MCF 10A (cell line): ENCODE measurements around the gene SPATA4. TPM values are rescaled to one million over a fixed set of nuclear protein-coding genes. Genes with fewer than 3 reads are reported as not detected.
A peak's percentile ranks its signal among the peaks of the same experiment; 100 is the strongest.

Experiments used
- BruUV-seq: library from RNA; stranded (reverse); fragments of 400-500 nt; replicated peaks from 2 replicates; lab custom pipeline; 2021; lab: Mats Ljungman, UMichigan
- CTCF ChIA-PET: fragments of 300-600 bp; sonication (Branson Sonifier 250); formaldehyde crosslinking; extraction: SDS; loops from one replicate; lab custom pipeline; 2021; ENCODE audit warnings: antibody characterized with exemption, inconsistent platforms; lab: Yijun Ruan, JAX
- POLR2A ChIA-PET: fragments of 300-600, 350-650 bp; sonication (Branson Sonifier 250); formaldehyde crosslinking; extraction: SDS; loops from one replicate; lab custom pipeline; 2020; ENCODE audit warnings: antibody characterized with exemption, inconsistent platforms; lab: Yijun Ruan, JAX
- DNase-seq: peaks from one replicate; pipeline ENCODE4 v3.0.0-alpha.2; 2018; ENCODE audit not compliant: unreplicated experiment
- H3K27ac Mint-ChIP-seq: one replicate; pipeline ENCODE4 v1.8.0; 2022; ENCODE audit warnings: mild to moderate bottlenecking, low read depth, mixed read lengths; ENCODE audit not compliant: unreplicated experiment
- H3K27me3 Mint-ChIP-seq: one replicate; pipeline ENCODE4 v1.8.0; 2022; ENCODE audit warnings: mixed read lengths; ENCODE audit not compliant: insufficient read depth, unreplicated experiment
- H3K36me3 Mint-ChIP-seq: one replicate; pipeline ENCODE4 v1.8.0; 2022; ENCODE audit warnings: mild to moderate bottlenecking, moderate library complexity, mixed read lengths; ENCODE audit not compliant: insufficient read depth, unreplicated experiment
- H3K4me1 Mint-ChIP-seq: one replicate; pipeline ENCODE4 v1.8.0; 2022; ENCODE audit warnings: mixed read lengths; ENCODE audit not compliant: insufficient read depth, unreplicated experiment
- H3K4me3 Mint-ChIP-seq: one replicate; pipeline ENCODE4 v1.8.0; 2022; ENCODE audit warnings: mild to moderate bottlenecking, moderate library complexity, mixed read lengths; ENCODE audit not compliant: unreplicated experiment
- H3K9me3 Mint-ChIP-seq: one replicate; pipeline ENCODE4 v1.8.0; 2022; ENCODE audit warnings: mixed read lengths; ENCODE audit not compliant: unreplicated experiment
- CTCF ChIP-seq: fragments of 200-600 bp; IDR thresholded peaks from one replicate; pipeline ENCODE4 v1.8.0; 2022; ENCODE audit warnings: antibody characterized with exemption, mild to moderate bottlenecking; ENCODE audit not compliant: unreplicated experiment
- intact Hi-C: fragments of 100-400 bp; cut with micrococcal nuclease; formaldehyde crosslinking; loops from 2 replicates; pipeline ENCODE4 v1.14.1; 2022
- total RNA-seq: library from RNA; stranded (reverse); gene quantifications from 2 replicates; pipeline ENCODE4 v1.2.3, GENCODE V29; 2022

SPATA4 gene
- total RNA-seq, 1 experiment from 2014 or later, result 0.21 TPM

DNA sequence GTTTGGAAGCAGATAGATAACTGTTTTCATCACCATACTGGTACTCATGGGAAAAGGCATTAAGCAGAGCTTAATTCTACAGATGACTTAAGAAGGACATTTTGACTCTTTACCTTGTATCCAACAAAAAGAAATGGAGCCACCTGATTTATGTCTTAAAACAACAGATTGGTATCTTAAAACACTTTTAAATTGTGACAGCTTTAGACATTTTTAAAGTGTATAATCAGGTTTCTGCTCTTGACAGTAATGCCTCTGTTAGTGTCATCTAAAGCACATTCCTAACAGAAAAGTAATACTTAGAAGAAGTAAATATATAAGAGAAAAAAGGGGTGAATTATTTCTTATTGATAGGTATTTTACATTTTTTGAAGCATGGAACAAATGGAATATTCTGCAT, 55.9 kb downstream of the SPATA4 start:
- Mint-ChIP-seq H3K36me3 (no peaks in the 10 kb centered on the region), H3K9me3 (no peaks in the 10 kb centered on the region), H3K27ac (no peak overlapping the region), H3K4me1 (no peaks in the 10 kb centered on the region), H3K4me3 (no peak overlapping the region), H3K27me3 (no peaks in the 10 kb centered on the region)
- no peak for DNase-seq
- ChIA-PET POLR2A (no interaction called here), CTCF (interaction anchor here (1.5 kb wide), 1 partner anchor 202 kb away, joined by 3 read pairs; no protein-coding TSS in a partner anchor)
- no TSS peak for BruUV-seq
- TF ChIP-seq CTCF, result no peak
- intact Hi-C loops, result loop anchor here (10.0 kb wide), 1 partner anchor 575 kb away; no protein-coding TSS in a partner anchor

DNA sequence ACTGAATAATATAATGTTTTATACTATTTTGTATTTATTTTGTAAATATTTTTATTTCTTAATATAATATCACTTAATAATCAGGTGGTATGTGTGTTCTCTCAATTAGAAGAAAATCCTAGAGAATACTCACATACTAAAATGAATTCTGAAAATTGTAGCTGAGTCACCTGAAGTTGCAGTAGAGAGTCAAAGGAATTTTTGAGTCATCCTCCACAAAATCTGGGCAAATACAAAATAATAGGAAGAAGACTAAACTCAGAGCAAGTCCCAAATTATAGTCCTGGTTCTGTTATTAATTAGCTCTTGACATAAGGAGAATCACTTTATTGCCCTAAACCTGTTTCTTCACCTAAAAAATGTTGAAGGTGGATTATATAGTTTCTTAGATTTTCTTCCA, 57.8 kb downstream of the SPATA4 start:
- H3K9me3 Mint-ChIP-seq, result no peaks in the 10 kb centered on the region
- no peak for TF ChIP-seq CTCF
- H3K36me3 Mint-ChIP-seq, result no peaks in the 10 kb centered on the region
- no peaks in the 10 kb centered on the region for H3K27me3 Mint-ChIP-seq
- CTCF ChIA-PET, result interaction anchor here (0.5 to 1.1 kb wide), 4 partner anchors 12 to 137 kb away, joined by 3 to 4 read pairs (median 3); no protein-coding TSS in a partner anchor
- no peak overlapping the region for H3K4me3 Mint-ChIP-seq
- no peaks in the 10 kb centered on the region for H3K4me1 Mint-ChIP-seq
- peak; percentile 9 for DNase-seq
- intact Hi-C loops, result loop anchor here (10.0 kb wide), 1 partner anchor 573 kb away; no protein-coding TSS in a partner anchor
- H3K27ac Mint-ChIP-seq, result no peak overlapping the region
- no TSS peak for BruUV-seq
- POLR2A ChIA-PET, result no interaction called here

DNA sequence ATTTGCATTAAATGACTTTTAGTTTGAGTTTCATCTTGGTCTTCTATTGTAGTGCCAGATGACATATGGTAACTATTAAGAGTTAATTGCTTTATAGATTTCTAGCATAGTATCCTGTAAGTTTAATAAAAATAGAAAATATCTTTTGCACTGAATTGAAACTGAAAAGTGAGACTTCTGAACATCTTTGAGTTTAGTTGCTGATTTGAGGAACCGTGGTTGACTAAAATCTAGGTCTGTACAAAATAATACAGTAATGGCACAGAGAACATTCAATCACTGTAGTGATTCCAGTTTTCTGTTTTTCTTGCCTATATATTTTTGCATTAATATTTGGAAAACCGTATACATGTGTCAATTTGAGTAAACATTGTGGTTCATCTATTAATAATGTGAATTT, 60.7 kb downstream of the SPATA4 start:
- H3K36me3 Mint-ChIP-seq, result no peaks in the 10 kb centered on the region
- intact Hi-C loops, result loop anchor here (10.0 kb wide), 1 partner anchor 570 kb away; no protein-coding TSS in a partner anchor
- H3K27me3 Mint-ChIP-seq, result no peaks in the 10 kb centered on the region
- no peak overlapping the region for H3K4me3 Mint-ChIP-seq
- H3K9me3 Mint-ChIP-seq, result no peaks in the 10 kb centered on the region
- H3K27ac Mint-ChIP-seq, result no peak overlapping the region
- ChIA-PET CTCF (no interaction called here), POLR2A (no interaction called here)
- TF ChIP-seq CTCF, result no peak
- no peak for DNase-seq
- BruUV-seq, result no TSS peak
- H3K4me1 Mint-ChIP-seq, result no peaks in the 10 kb centered on the region

Other genes starting within 250 kb of the SPATA4 start
- gene WDR17, start 129.7 kb downstream of the SPATA4 start, total RNA-seq, result 1.3 and 1.5 TPM in 2 replicates
- not detected in 2 replicates for gene ASB5, start 73.6 kb upstream of the SPATA4 start, total RNA-seq
- 126 and 169 TPM in 2 replicates for gene SPCS3, start 124.4 kb upstream of the SPATA4 start, total RNA-seq